ENCODE measurements around the gene RPS15A. TPM values are rescaled to one million over a fixed set of nuclear protein-coding genes. Genes with fewer than 3 reads are reported as not detected.
"Not testable (repeated sequence)": the region's sequence is repeated elsewhere in the genome, so short reads cannot be mapped to it uniquely, and the experiment has no call there.

The RPS15A gene
- total RNA-seq, 1 experiment from 2014 or later, result 1,977 TPM

- Histone ChIP-seq H3K4me2 (peak overlapping the region; percentile 40), H3K27me3 (ENCODE audit: insufficient read depth, low read depth) (no peaks in the 10 kb centered on the region)
- CTCF ChIA-PET, result no interaction called here
These were observed 5.1 kb downstream of the RPS15A start for GRCh38 chr16:18784917-18785623.

DNA sequence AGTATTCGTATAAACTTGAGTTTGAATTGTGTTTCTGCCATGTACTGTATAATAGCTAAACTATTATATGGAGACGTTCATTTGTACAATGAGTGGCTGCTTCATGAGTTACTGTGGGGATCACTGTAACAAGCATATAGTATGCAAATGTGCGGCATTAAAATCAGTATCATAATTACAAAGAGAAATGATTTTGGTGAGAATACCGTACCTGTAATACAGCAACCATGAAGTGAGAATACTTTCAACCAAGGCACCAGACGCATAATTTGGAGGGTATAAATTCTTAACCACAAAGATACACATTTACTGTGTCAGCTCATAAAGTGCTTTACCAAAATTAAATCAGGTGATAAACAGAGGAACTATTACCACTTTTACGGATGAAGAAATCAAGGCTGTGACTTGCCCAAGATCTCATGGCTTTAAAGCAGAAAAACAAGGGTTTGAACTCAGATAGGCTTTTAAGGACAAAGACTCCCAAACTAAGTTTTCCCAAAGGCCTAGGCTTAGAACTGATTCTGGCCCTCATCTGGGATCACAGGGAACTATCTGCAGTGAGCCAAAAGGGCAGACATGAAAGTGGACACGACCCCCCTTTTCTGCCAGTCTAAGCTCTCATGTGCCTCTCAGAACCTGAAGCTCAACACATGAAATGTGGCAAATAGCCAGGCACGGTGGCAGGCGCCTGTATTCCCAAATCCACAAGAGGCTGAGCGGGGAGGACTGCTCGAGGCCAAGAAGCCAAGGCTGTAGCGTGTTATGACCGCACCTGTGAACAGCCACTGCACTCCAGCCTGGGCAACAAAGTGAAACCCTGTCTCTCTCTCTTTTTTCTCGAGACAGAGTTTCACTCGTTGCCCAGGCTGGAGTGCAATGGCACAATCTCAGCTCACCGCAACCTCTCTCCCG, 6.4 kb downstream of the RPS15A start:
- Histone ChIP-seq H3K4me1 (replicated peaks; ENCODE audit: insufficient read depth) (peaks cover 30% of the 10 kb centered on the region), H3K79me2 (ENCODE audit: low read depth) (peaks cover 64% of the 10 kb centered on the region), H3F3A (ENCODE audit: insufficient read depth, low read depth) (peaks cover 61% of the 10 kb centered on the region), H3K4me3 (no peak overlapping the region), H3K27ac (no peak overlapping the region), H3K4me2 (no peak overlapping the region), H2AFZ (no peak overlapping the region), H3K9me3 (ENCODE audit: insufficient read depth, low read depth) (no peaks in the 10 kb centered on the region), H3K36me3 (ENCODE audit: low read depth) (peaks cover 51% of the 10 kb centered on the region), H4K20me1 (ENCODE audit: insufficient read depth) (peaks cover 65% of the 10 kb centered on the region), H3K9me2 (ENCODE audit: insufficient read depth) (no peaks in the 10 kb centered on the region), H3K27me3 (ENCODE audit: insufficient read depth, low read depth) (no peaks in the 10 kb centered on the region)
- DNase-seq, result no peak
- ChIA-PET POLR2A (ENCODE audit: unreplicated experiment) (interaction anchor here (1.2 kb wide), 1 partner anchor 12 kb away, joined by 4 read pairs; no protein-coding TSS in a partner anchor), CTCF (no interaction called here)
- intact Hi-C loops (cut with micrococcal nuclease; ENCODE audit: unreplicated experiment), result no loop called here
- BruUV-seq (replicated peaks), result no TSS peak
- TF ChIP-seq, protein P1, sequence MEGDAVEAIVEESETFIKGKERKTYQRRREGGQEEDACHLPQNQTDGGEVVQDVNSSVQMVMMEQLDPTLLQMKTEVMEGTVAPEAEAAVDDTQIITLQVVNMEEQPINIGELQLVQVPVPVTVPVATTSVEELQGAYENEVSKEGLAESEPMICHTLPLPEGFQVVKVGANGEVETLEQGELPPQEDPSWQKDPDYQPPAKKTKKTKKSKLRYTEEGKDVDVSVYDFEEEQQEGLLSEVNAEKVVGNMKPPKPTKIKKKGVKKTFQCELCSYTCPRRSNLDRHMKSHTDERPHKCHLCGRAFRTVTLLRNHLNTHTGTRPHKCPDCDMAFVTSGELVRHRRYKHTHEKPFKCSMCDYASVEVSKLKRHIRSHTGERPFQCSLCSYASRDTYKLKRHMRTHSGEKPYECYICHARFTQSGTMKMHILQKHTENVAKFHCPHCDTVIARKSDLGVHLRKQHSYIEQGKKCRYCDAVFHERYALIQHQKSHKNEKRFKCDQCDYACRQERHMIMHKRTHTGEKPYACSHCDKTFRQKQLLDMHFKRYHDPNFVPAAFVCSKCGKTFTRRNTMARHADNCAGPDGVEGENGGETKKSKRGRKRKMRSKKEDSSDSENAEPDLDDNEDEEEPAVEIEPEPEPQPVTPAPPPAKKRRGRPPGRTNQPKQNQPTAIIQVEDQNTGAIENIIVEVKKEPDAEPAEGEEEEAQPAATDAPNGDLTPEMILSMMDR (conservative IDR thresholded peaks at IDR 0.05), result no peak
- no peak for TF ChIP-seq EZH2 (IDR thresholded peaks at IDR 0.05; ENCODE audit: low read depth)

More at GRCh38 chr16:18784917-18785623, 5.1 kb downstream of the RPS15A start:
- peaks cover 31% of the 10 kb centered on the region for H3K4me1 ChIP-seq (replicated peaks; ENCODE audit: insufficient read depth)
- H3K9me3 ChIP-seq (ENCODE audit: insufficient read depth, low read depth), result no peaks in the 10 kb centered on the region
- POLR2A ChIA-PET (ENCODE audit: unreplicated experiment), result no interaction called here
- H4K20me1 ChIP-seq (ENCODE audit: insufficient read depth), result peaks cover 74% of the 10 kb centered on the region
- TF ChIP-seq EZH2 (IDR thresholded peaks at IDR 0.05; ENCODE audit: low read depth), result no peak
- TF ChIP-seq, protein P1 (conservative IDR thresholded peaks at IDR 0.05), result no peak
- intact Hi-C loops (cut with micrococcal nuclease; ENCODE audit: unreplicated experiment), result no loop called here
- H2AFZ ChIP-seq, result no peak overlapping the region
- no peaks in the 10 kb centered on the region for H3K9me2 ChIP-seq (ENCODE audit: insufficient read depth)
- peaks cover 78% of the 10 kb centered on the region for H3K79me2 ChIP-seq (ENCODE audit: low read depth)
- H3K27ac ChIP-seq, result no peak overlapping the region
- no TSS peak for BruUV-seq (replicated peaks)
- H3F3A ChIP-seq (ENCODE audit: insufficient read depth, low read depth), result peaks cover 72% of the 10 kb centered on the region
- no peak for DNase-seq
- peaks cover 61% of the 10 kb centered on the region for H3K36me3 ChIP-seq (ENCODE audit: low read depth)
- no peak overlapping the region for H3K4me3 ChIP-seq

GRCh38 chr16:18782697-18783429, 7.3 kb downstream of the RPS15A start:
- Histone ChIP-seq H4K20me1 (ENCODE audit: insufficient read depth) (peaks cover 57% of the 10 kb centered on the region), H3K4me3 (no peak overlapping the region)
- POLR2A ChIA-PET (ENCODE audit: unreplicated experiment), result interaction anchor here (0.6 kb wide), 1 partner anchor 953 kb away, joined by 6 read pairs; no protein-coding TSS in a partner anchor

GRCh38 chr16:18781232-18781631, 8.9 kb downstream of the RPS15A start:
- H3K27ac ChIP-seq; H3K4me2 ChIP-seq; H3K4me1 ChIP-seq (replicated peaks; ENCODE audit: insufficient read depth); intact Hi-C loops (cut with micrococcal nuclease; ENCODE audit: unreplicated experiment); BruUV-seq (replicated peaks); CTCF ChIA-PET; DNase-seq; POLR2A ChIA-PET (ENCODE audit: unreplicated experiment); H2AFZ ChIP-seq; H3K4me3 ChIP-seq; H3K27me3 ChIP-seq (ENCODE audit: insufficient read depth, low read depth); H3K9me2 ChIP-seq (ENCODE audit: insufficient read depth); H3K9me3 ChIP-seq (ENCODE audit: insufficient read depth, low read depth): not testable (repeated sequence)
- peaks cover 32% of the 10 kb centered on the region for H3K36me3 ChIP-seq (ENCODE audit: low read depth)
- H3K79me2 ChIP-seq (ENCODE audit: low read depth), result peaks cover 39% of the 10 kb centered on the region
- H3F3A ChIP-seq (ENCODE audit: insufficient read depth, low read depth), result peaks cover 41% of the 10 kb centered on the region
- peaks cover 40% of the 10 kb centered on the region for H4K20me1 ChIP-seq (ENCODE audit: insufficient read depth)

More at GRCh38 chr16:18782697-18783429, 7.3 kb downstream of the RPS15A start:
- H3K36me3 ChIP-seq (ENCODE audit: low read depth), result peaks cover 43% of the 10 kb centered on the region
- H3F3A ChIP-seq (ENCODE audit: insufficient read depth, low read depth), result peaks cover 53% of the 10 kb centered on the region
- H3K27me3 ChIP-seq (ENCODE audit: insufficient read depth, low read depth), result no peaks in the 10 kb centered on the region
- no peak overlapping the region for H2AFZ ChIP-seq
- no peaks in the 10 kb centered on the region for H3K9me3 ChIP-seq (ENCODE audit: insufficient read depth, low read depth)
- no peaks in the 10 kb centered on the region for H3K9me2 ChIP-seq (ENCODE audit: insufficient read depth)
- TF ChIP-seq EZH2 (IDR thresholded peaks at IDR 0.05; ENCODE audit: low read depth), result no peak
- TF ChIP-seq, protein P1 (conservative IDR thresholded peaks at IDR 0.05), result no peak
- no TSS peak for BruUV-seq (replicated peaks)
- peaks cover 55% of the 10 kb centered on the region for H3K79me2 ChIP-seq (ENCODE audit: low read depth)
- H3K27ac ChIP-seq, result no peak overlapping the region
- DNase-seq, result no peak
- intact Hi-C loops (cut with micrococcal nuclease; ENCODE audit: unreplicated experiment), result no loop called here
- H3K4me1 ChIP-seq (replicated peaks; ENCODE audit: insufficient read depth), result peaks cover 22% of the 10 kb centered on the region
- CTCF ChIA-PET, result no interaction called here
- H3K4me2 ChIP-seq, result no peak overlapping the region

Measured in PC-9 (cell line).